OCI-LY1 (cell line): ENCODE results near the gene MGST3.

Experiments used
- EZH2 ChIP-seq: fragments of 200-600 bp; sonication (generic), shearing (Covaris generic); IDR thresholded peaks from 2 replicates; pipeline ENCODE4 v1.8.0; 2017; ENCODE audit warnings: borderline replicate concordance, mixed run types, mild to moderate bottlenecking, antibody characterized with exemption, low read length, moderate library complexity, mixed read lengths
- TF ChIP-seq, protein P1 (sequence below): fragments of 200-600 bp; sonication (generic), shearing (Covaris generic); IDR thresholded peaks from 2 replicates; pipeline ENCODE4 v1.5.1; 2017; ENCODE audit warnings: mild to moderate bottlenecking, antibody characterized with exemption, low read length, moderate library complexity, mixed read lengths

DNA sequence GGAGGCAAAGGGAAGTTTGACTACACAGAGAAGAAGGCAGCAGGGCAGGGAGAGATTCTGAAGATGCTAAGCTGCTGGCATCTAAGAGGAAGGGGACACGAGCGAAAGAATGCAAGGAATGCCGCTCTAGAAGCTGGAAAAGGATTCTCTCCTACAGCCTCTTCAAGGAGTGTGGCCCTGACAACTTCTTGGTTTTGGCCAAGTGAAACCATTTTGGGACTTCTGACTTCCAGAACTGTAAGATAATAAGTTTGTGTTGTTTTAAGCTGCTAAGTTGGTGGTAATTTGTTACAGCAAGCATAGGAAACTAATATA is 28.5 kb downstream of the MGST3 start:
- TF ChIP-seq, protein P1, sequence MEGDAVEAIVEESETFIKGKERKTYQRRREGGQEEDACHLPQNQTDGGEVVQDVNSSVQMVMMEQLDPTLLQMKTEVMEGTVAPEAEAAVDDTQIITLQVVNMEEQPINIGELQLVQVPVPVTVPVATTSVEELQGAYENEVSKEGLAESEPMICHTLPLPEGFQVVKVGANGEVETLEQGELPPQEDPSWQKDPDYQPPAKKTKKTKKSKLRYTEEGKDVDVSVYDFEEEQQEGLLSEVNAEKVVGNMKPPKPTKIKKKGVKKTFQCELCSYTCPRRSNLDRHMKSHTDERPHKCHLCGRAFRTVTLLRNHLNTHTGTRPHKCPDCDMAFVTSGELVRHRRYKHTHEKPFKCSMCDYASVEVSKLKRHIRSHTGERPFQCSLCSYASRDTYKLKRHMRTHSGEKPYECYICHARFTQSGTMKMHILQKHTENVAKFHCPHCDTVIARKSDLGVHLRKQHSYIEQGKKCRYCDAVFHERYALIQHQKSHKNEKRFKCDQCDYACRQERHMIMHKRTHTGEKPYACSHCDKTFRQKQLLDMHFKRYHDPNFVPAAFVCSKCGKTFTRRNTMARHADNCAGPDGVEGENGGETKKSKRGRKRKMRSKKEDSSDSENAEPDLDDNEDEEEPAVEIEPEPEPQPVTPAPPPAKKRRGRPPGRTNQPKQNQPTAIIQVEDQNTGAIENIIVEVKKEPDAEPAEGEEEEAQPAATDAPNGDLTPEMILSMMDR = no peak
- no peak for TF ChIP-seq EZH2
